HL-60/S4 treated with phorbol 12-myristate 13-acetate at 8.2 ng/mL for 4 days and 3 days (cell line): ENCODE measurements around the gene CELF4.

Experiments used
- in situ Hi-C: fragments of 300-500 bp; cut with MboI; formaldehyde crosslinking; loops from 2 replicates; pipeline ENCODE4 v1.15.0; 2022; ENCODE audit warnings: low sequenced_read_pairs

Gene CELF4

DNA sequence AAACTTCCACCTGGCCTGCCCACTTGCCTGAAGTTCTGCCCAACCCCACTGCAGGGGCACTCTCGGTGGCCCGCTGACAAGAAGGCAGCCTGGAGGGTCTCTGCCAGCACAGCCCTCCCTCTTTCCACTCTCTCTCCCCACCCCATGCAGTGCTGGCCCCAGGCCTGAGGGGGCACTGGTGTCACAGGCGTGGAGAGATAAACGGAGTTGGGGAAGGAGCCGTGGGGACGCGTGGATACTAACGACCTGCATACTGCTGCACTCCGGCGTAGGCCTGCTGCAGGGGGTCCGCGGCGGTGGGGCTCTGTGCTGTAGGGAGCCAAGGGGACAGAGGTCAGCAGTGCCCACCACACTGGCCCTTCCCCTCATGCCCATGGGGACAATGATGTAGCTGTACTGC lies 299.3 kb downstream of the CELF4 start:
- in situ Hi-C loops = no loop called here

DNA sequence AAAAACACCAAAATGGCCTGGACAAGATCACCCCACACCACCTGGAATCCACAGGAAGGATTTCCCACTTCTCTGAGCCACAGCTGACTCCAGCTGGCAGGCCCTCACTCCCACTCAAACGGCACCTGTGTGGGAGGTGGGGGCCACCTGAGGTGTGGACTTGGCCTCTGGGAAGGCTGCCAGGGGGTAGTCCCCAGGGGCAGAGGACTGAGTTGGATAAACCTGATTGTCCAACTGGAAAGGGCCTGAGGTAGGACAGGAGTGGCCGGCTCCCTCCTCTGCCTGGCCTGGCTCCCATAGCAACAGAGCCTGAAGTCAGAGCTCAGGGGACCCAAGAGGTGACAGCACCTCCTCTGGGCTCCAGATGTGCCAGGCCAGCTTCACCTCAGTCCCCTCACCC lies 300.2 kb downstream of the CELF4 start:
- in situ Hi-C loops = no loop called here

DNA sequence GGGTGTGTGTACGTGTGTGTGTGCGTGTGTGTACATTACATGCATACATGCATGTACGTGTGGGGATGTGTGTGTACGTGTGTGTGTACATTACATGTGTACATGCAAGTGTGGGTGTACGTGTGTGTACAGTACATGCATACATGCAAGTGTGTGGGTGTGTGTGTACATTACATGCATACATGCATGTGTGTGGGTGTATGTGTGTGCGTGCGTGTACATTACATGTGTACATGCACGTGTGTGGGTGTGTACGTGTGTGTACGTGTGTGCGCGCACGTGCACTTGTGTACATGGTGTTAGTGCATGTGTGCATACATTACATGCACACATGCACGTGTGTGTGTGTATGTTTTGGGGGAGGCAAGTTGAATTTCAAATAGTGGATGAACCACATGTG lies 300.6 kb downstream of the CELF4 start:
- in situ Hi-C loops = no loop called here

DNA sequence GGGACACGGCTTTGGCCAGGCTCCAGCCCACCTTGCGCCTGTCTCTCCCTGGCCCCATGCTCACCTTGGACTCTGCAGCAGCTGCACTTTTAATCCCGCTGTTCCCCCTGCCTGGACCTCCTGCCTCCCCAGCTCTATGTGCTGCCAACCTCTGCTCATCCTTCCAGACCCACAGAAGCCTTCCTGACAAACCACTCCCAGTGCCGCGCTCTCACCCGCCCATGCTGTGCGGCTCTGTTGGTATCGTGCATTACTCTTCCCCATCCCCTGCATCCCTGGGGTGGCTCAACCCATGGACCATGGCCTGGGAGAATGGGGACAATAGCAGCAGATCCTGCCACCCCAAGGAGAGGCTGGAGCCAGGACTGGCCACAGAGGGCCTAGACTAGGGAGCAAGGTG lies 303.6 kb downstream of the CELF4 start:
- in situ Hi-C loops = no loop called here

GRCh38 chr18:37261246-37261840 lies 304.3 kb downstream of the CELF4 start:
- in situ Hi-C loops = no loop called here

DNA sequence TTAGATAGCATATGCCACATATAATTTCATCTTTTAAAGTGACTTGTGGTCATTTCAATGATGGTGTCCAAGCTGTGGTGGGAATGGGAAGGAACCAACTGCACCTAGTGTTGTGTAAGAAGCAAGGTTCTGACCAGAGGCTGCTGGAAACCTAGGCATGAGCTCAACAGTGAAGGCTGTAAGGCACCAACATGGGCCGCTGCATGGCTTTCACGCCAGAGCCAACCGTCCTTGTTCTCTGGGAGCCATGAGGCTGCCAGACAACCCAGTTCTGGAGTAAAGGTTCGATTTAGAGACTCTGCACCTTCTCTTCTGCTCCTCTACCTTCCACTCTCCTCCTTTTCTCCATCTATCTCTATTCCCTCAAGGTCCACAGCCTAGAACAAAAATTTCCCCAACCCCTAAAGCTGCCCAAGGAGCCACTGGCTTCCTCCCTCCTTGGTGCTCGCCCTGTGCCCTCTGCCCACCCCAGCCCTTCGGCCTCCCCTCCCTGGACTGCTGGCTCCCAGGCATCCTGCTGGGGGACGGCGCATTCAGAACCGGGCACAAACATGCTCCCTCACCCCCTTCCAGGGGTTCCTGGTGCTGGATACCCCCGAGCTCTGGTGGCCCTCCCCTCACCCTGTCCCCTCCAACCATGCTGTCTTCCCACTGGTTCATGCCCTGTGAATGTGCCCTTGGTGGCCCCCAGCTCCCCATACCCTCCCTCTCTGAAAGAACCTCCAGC lies 305.1 kb downstream of the CELF4 start:
- in situ Hi-C loops = no loop called here

- in situ Hi-C loops = no loop called here
Measured at GRCh38 chr18:37259711-37260110, 305.9 kb downstream of the CELF4 start.

DNA sequence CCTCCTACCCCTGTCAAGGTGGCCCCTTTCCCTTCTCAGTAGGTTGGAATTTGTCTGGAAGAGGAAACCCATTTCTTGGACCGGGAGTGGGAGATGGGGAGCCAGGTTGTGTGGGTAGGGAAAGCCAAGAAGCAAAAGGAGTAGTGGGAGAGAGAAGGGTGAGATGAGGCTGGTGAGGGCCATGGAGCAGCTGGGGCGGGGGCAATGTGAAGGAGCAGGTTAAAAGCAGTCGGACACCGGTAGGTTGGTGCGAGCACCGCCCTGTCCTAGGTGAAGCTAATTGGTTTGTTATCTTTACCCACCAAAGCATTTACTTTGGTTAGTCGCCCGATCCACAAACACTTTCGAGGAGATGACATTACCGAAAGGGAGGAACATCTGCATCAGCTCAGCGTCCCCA lies 306.8 kb downstream of the CELF4 start:
- in situ Hi-C loops = no loop called here

GRCh38 chr18:37258131-37258530 lies 307.5 kb downstream of the CELF4 start:
- in situ Hi-C loops = no loop called here

DNA sequence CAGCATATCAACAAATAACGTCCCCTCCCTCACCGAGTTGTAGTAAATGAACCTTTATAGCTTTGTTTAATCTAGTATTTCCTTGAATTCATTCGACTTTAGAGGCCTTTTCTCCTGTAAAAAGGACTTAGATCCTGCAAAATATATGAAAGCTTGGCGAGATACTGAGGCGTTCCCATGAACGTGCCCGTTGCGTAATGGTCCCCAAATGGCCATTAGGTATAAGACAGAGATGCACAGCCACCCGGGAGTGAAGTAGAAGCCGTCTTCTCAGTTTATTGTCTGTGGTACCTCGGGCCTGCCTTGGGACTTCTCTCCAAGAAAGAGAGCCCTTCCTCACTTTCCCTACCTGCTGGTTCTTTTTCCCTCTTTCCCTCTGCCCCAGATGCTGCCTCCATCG lies 310.6 kb downstream of the CELF4 start:
- in situ Hi-C loops = no loop called here

DNA sequence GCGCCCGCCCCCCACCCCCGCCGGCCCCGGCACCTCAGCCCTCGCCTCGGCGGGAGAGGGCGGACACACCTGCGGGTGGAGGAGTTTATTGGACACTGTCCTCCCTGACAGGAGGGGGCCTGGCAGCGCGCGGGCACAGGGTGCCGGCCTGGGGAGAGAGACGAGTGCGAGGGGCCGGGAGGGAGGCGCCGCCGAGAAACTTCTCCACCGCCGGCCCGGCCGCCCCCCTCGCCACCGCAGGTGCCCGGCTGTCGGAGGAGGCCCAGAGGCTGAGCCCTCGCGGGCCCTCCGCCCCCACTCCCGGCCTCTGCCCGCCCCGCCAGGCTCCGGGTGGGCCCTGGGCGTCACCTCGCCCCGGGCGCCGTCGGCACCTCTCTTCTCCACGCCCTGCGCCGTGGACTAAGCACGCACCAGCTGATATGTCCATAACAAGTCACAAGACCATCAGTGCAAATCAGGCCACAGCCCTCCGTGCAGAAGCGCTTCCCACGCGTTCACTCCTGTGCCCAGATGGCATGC lies 311.3 kb downstream of the CELF4 start:
- in situ Hi-C loops = no loop called here

- in situ Hi-C loops = no loop called here
Measured at GRCh38 chr18:37253394-37254235, 312.0 kb downstream of the CELF4 start.

GRCh38 chr18:37252854-37253393 lies 312.7 kb downstream of the CELF4 start:
- in situ Hi-C loops = no loop called here

DNA sequence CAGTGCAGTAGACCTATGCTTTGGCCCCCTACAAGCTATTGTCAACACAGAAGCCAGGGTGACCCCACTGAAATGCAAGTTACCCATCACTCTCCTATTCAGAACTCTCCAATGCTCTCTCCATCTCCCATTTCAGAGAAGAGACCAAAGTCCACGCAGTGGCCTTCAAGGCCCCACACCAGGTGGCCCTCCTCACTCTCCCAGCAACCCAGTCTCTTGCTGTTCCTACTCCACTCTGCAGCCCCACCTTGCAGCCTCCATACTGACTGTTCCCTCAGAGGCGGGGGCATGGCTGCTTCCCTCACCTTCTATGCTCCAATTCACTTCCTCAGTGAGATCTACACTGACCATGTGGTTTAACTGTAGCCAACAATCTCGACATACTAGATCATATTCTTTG lies 313.3 kb downstream of the CELF4 start:
- in situ Hi-C loops = no loop called here

DNA sequence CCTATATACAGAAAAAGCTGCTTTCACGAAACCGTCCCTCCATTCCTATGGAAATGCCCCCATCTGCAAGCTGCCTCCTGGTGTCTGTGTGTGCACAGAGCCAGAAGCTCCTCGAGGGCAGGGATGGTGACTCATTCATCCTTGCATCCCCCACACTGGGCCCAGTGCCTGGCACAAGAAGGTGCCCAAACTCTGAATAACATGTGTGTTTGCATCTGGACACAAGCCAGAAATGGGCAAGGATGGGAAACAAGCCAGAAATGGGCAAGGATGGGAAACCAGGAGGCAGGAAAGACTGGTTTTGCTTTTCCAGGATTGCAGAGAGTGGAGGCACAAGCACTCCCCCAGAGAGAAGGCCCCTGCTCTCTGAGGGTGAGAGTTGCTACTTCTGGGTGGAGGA lies 313.9 kb downstream of the CELF4 start:
- in situ Hi-C loops = no loop called here

GRCh38 chr18:37249895-37250618 lies 315.5 kb downstream of the CELF4 start:
- in situ Hi-C loops = no loop called here

- in situ Hi-C loops = no loop called here
Measured at GRCh38 chr18:37249171-37249886, 316.3 kb downstream of the CELF4 start.

GRCh38 chr18:37248281-37248680 lies 317.3 kb downstream of the CELF4 start:
- in situ Hi-C loops = no loop called here

- in situ Hi-C loops = no loop called here
Measured at GRCh38 chr18:37247497-37248161, 318.0 kb downstream of the CELF4 start.
